K562 (cell line): ENCODE results near the gene RORC. TPM values are rescaled to one million over a fixed set of nuclear protein-coding genes. Genes with fewer than 3 reads are reported as not detected.

ENCODE experiments used
- ATAC-seq: fragments of 200-7000 bp; cut with Tn5 transposase; 3 replicates; pipeline ENCODE4 v1.9.1; 2020; ENCODE audit warnings: moderate library complexity
- BruUV-seq: library from RNA; stranded (reverse); fragments of 400-500 nt; replicated peaks from 2 replicates; lab custom pipeline; 2021; lab: Mats Ljungman, UMichigan
- CTCF ChIA-PET: fragments of 300-600 bp; formaldehyde crosslinking; extraction: SDS; loops from one replicate; lab custom pipeline; 2021; ENCODE audit warnings: low intra/inter-chr PET ratio; lab: Yijun Ruan, JAX
- POLR2A ChIA-PET: fragments of 300-600, 350-650 bp; sonication (Branson Sonifier 250); formaldehyde crosslinking; extraction: SDS; loops from one replicate; lab custom pipeline; 2021; ENCODE audit warnings: antibody characterized with exemption, inconsistent platforms; lab: Yijun Ruan, JAX
- DNase-seq, 4 experiments: peaks; one replicate each; pipeline versions ENCODE4 v3.0.0 to v3.0.0-alpha.2; 2011 to 2018; ENCODE audit warnings: low spot score in 3 of 4, mixed read lengths in 3 of 4; ENCODE audit errors: extremely low read depth in 1 of 4
- FAIRE-seq: peaks from 2 replicates; lab custom pipeline; 2011; peaks lifted over from hg19 to GRCh38; lab: Jason Lieb, UNC
- H2AFZ ChIP-seq: 2 replicates; pipeline ENCODE4 v1.6.0; 2011; ENCODE audit warnings: low read depth, low read length, control low read depth, inconsistent platforms
- H3K27ac ChIP-seq: fragments of 200-600 bp; 3 replicates; pipeline ENCODE4 v1.8.0; 2011; ENCODE audit warnings: low read depth, mild to moderate bottlenecking, control low read depth, inconsistent platforms, low read length, moderate library complexity, mixed read lengths; ENCODE audit errors: extremely low read depth
- H3K27me3 ChIP-seq, 2 experiments: fragments of 300-600 bp in 1 of 2; 2 replicates in 1 of 2; 3 replicates in 1 of 2; pipeline versions ENCODE4 v1.6.0 to v1.8.0; 2011; ENCODE audit warnings: inconsistent platforms in 2 of 2, low read length in 2 of 2, mild to moderate bottlenecking in 1 of 2, mixed read lengths in 1 of 2, moderate library complexity in 1 of 2; ENCODE audit not compliant: control insufficient read depth in 2 of 2, insufficient read depth in 2 of 2
- H3K36me3 ChIP-seq: fragments of 300-600 bp; 3 replicates; pipeline ENCODE4 v1.8.0; 2011; ENCODE audit warnings: mild to moderate bottlenecking, low read length, inconsistent platforms; ENCODE audit not compliant: control insufficient read depth, insufficient read depth
- H3K4me1 ChIP-seq, 2 experiments: fragments of 200-600 bp in 1 of 2; replicated peaks in 1 of 2; 2 replicates in 1 of 2; 3 replicates in 1 of 2; pipeline versions ENCODE4 v1.5.1 to v1.8.0; 2011; ENCODE audit warnings: inconsistent platforms in 2 of 2, low read length in 2 of 2, mild to moderate bottlenecking in 1 of 2, mixed read lengths in 1 of 2, moderate library complexity in 1 of 2; ENCODE audit not compliant: control insufficient read depth in 2 of 2, insufficient read depth in 2 of 2
- H3K4me2 ChIP-seq: 2 replicates; pipeline ENCODE4 v1.6.1; 2011; ENCODE audit warnings: low read length, control low read depth, inconsistent platforms, mixed read lengths; ENCODE audit not compliant: insufficient read depth
- H3K4me3 ChIP-seq: fragments of 200-600 bp; sonication (generic), shearing (Covaris generic); 2 replicates; pipeline ENCODE4 v1.5.1; 2016; ENCODE audit warnings: control low read depth, inconsistent platforms
- H3K79me2 ChIP-seq: fragments of 200-600 bp; 3 replicates; pipeline ENCODE4 v1.8.0; 2011; ENCODE audit warnings: low read length, inconsistent platforms; ENCODE audit not compliant: control insufficient read depth, insufficient read depth
- H3K9ac ChIP-seq, 2 experiments: 2 replicates each; pipeline versions ENCODE4 v1.6.0 to v1.6.1; 2011; ENCODE audit warnings: low read depth in 2 of 2, low read length in 2 of 2, control low read depth in 1 of 2, inconsistent platforms in 1 of 2, mild to moderate bottlenecking in 1 of 2, mixed read lengths in 1 of 2; ENCODE audit not compliant: insufficient read depth in 1 of 2
- H3K9me1 ChIP-seq: one replicate; pipeline ENCODE4 v1.6.0; 2011; ENCODE audit warnings: inconsistent platforms, mild to moderate bottlenecking, low read length, moderate library complexity; ENCODE audit not compliant: control insufficient read depth, insufficient read depth
- H3K9me3 ChIP-seq: replicated peaks from 2 replicates; pipeline ENCODE4 v1.5.1; 2011; ENCODE audit warnings: low read depth, low read length, inconsistent platforms; ENCODE audit not compliant: control insufficient read depth, insufficient read depth
- H4K20me1 ChIP-seq: replicated peaks from 2 replicates; pipeline ENCODE4 v1.6.1; 2011; ENCODE audit warnings: low read length, inconsistent platforms, mixed read lengths; ENCODE audit not compliant: control insufficient read depth, insufficient read depth
- CBFA2T2 ChIP-seq: fragments of 450-650 bp; conservative IDR thresholded peaks from 2 replicates; pipeline ENCODE4 v1.6.1; 2017; ENCODE audit warnings: mild to moderate bottlenecking
- KLF1 ChIP-seq: fragments of 450-650 bp; IDR thresholded peaks from 2 replicates; pipeline ENCODE4 v1.6.1; 2016; ENCODE audit warnings: missing genetic modification characterization, missing compliant biosample characterization
- SAFB ChIP-seq: fragments of 200-400 bp; formaldehyde crosslinking; IDR thresholded peaks from 2 replicates; pipeline ENCODE4 v1.6.1; 2017; ENCODE audit warnings: low read depth, low read length, borderline replicate concordance
- WGBS: fragments of 100-300 bp; shearing (Covaris generic); methylation state at CpG from one replicate; pipeline ENCODE4 v1.1.6; 2016; ENCODE audit warnings: low coverage, mixed read lengths; ENCODE audit not compliant: insufficient coverage; ENCODE audit errors: missing lambda C conversion rate; 5-methylcytosine and 5-hydroxymethylcytosine counted together
- in situ Hi-C: fragments of 300-500 bp; cut with MboI; formaldehyde crosslinking; loops from 4 replicates; pipeline ENCODE4 v1.15.0; 2018; ENCODE audit warnings: inconsistent platforms, mixed read lengths
- intact Hi-C: fragments of 100-400 bp; cut with micrococcal nuclease; formaldehyde crosslinking; loops from 2 replicates; pipeline ENCODE4 v1.14.2; 2022
- polyA plus RNA-seq, 8 experiments: library from polyadenylated mRNA; depleted of rRNA in 4 of 8; stranded (reverse) in 5 of 8; unstranded in 3 of 8; fragments of >200 nt; fragmentation: Nextera tagmentation in 2 of 8; fragmentation: Illumina TruSeq in 1 of 8; extraction: Ambion mirVana in 2 of 8; extraction: Trizol in 1 of 8; gene quantifications; 2 replicates each; pipeline versions ENCODE4 v1.2.1 to v1.2.3, GENCODE V29; 2011 to 2014; ENCODE audit warnings: inconsistent platforms in 1 of 8, missing spikeins in 1 of 8
- total RNA-seq, 7 experiments: library from RNA; depleted of rRNA in 6 of 7; stranded (reverse); fragments of >200 nt in 6 of 7; fragmentation: Illumina TruSeq in 2 of 7; extraction: Trizol in 2 of 7; gene quantifications; 2 replicates each; pipeline versions ENCODE4 v1.2.1 to v1.2.3, GENCODE V29; 2011 to 2021; ENCODE audit warnings: low replicate concordance in 1 of 7

The RORC gene
- total and polyA plus RNA-seq, 9 of the 15 experiments (the other 6 are each of a cell fraction or from before 2014, with no cell fraction given) = not detected

DNA sequence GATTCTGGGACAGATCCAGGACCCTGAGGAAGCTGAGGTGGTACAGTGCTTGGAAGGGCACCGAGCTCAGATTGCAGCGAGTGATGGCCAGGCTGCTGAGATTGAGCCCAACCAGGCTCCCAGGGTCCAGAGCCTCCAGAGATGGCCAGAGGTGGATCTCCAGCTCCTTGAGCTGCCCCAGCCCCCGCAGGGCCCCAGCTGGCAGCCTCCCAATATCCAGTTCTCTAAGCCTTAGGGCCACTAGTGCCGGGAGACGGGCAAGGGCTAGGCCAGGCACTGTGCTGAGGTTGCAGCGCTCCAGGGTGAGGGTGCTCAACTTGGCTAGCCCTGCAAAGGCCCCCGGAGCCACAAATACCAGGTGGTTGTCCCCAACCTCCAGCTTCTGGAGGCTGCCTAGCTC is 29.8 kb downstream of the RORC start:
- no peaks in the 10 kb centered on the region for H3K36me3 ChIP-seq
- H3K79me2 ChIP-seq = no peaks in the 10 kb centered on the region
- TF ChIP-seq KLF1 (tag) = no peak
- no peak overlapping the region for H3K9ac ChIP-seq
- no TSS peak for BruUV-seq
- ATAC-seq = no peak
- POLR2A ChIA-PET = interaction anchor here (0.5 to 1.8 kb wide), 4 partner anchors 12 to 25 kb away, joined by 3 to 9 read pairs (median 4); partner anchors contain the start of gene TDRKH
- CTCF ChIA-PET = no interaction called here
- no peaks in the 10 kb centered on the region for H3K9me3 ChIP-seq
- FAIRE-seq = no peak
- WGBS = 5% methylated on average over 7 of the region's 7 CpGs
- in situ Hi-C loops = no loop called here
- peaks cover 0 to 8% of the 10 kb centered on the region in 2 experiments; a peak in 1 of 5 replicates for H3K4me1 ChIP-seq
- H3K9me1 ChIP-seq = no peaks in the 10 kb centered on the region
- no peak for DNase-seq
- peaks cover 19% of the 10 kb centered on the region for H4K20me1 ChIP-seq
- intact Hi-C loops = no loop called here
- H2AFZ ChIP-seq = no peak overlapping the region
- H3K27ac ChIP-seq = no peak overlapping the region
- H3K4me2 ChIP-seq = no peak overlapping the region
- no peak overlapping the region for H3K4me3 ChIP-seq
- H3K27me3 ChIP-seq = peaks cover 54 to 85% of the 10 kb centered on the region in 2 experiments

- H3K4me2 ChIP-seq = no peak overlapping the region
- no peak overlapping the region for H3K27ac ChIP-seq
- CTCF ChIA-PET = no interaction called here
- in situ Hi-C loops = no loop called here
- POLR2A ChIA-PET = interaction anchor here (0.6 to 1.8 kb wide), 3 partner anchors 11 to 60 kb away, joined by 4 to 9 read pairs (median 5); partner anchors contain the start of gene TDRKH
- intact Hi-C loops = no loop called here
- H3K9ac ChIP-seq = no peak overlapping the region
- H3K36me3 ChIP-seq = no peaks in the 10 kb centered on the region
- no TSS peak for BruUV-seq
- peaks cover 0 to 8% of the 10 kb centered on the region in 2 experiments; a peak in 1 of 5 replicates for H3K4me1 ChIP-seq
- ATAC-seq = no peak
- peaks cover 19% of the 10 kb centered on the region for H4K20me1 ChIP-seq
- no peak for FAIRE-seq
- no peaks in the 10 kb centered on the region for H3K79me2 ChIP-seq
- no peak for TF ChIP-seq CBFA2T2
- TF ChIP-seq SAFB = no peak
- no peak overlapping the region for H2AFZ ChIP-seq
- no peak overlapping the region for H3K4me3 ChIP-seq
- no peaks in the 10 kb centered on the region for H3K9me1 ChIP-seq
- 15% methylated on average over 10 of the region's 12 CpGs for WGBS
- H3K9me3 ChIP-seq = no peaks in the 10 kb centered on the region
- H3K27me3 ChIP-seq = peaks cover 49 to 80% of the 10 kb centered on the region in 2 experiments
- DNase-seq = no peak
These were observed 30.2 kb downstream of the RORC start for GRCh38 chr1:151801310-151801820.
